Left renal cortex interstitium (tissue), 4 donors: ENCODE results near the gene LRMDA. TPM values are rescaled to one million over a fixed set of nuclear protein-coding genes. Genes with fewer than 3 reads are reported as not detected.
"Not testable (repeated sequence)": the region's sequence is repeated elsewhere in the genome, so short reads cannot be mapped to it uniquely, and the experiment has no call there.

ENCODE experiments used
- DNase-seq, 4 donors: peaks; one replicate each; pipeline ENCODE4 v3.0.0-alpha.2; 2013; ENCODE audit warnings: low read depth in 4 of 4, low spot score in 2 of 4, missing footprints in 1 of 4
- polyA plus RNA-seq, 4 donors: library from polyadenylated mRNA; unstranded; fragments of 120-200 nt; gene quantifications; one replicate each; pipeline ENCODE4 v1.2.1, GENCODE V29; 2013; ENCODE audit not compliant: insufficient read length in 4 of 4

LRMDA gene
- polyA plus RNA-seq, 4 donors, result 15.3 to 23.5 (median 21.1) TPM

GRCh38 chr10:76558996-76559891 is 1127.8 kb downstream of the LRMDA start:
- DNase-seq, result no peak

GRCh38 chr10:76559892-76560220 is 1128.4 kb downstream of the LRMDA start:
- no peak for DNase-seq

- no peak for DNase-seq
Observed at GRCh38 chr10:76560338-76560737, 1128.9 kb downstream of the LRMDA start.

- no peak for DNase-seq
Observed at GRCh38 chr10:76563286-76563685, 1131.9 kb downstream of the LRMDA start.

DNA sequence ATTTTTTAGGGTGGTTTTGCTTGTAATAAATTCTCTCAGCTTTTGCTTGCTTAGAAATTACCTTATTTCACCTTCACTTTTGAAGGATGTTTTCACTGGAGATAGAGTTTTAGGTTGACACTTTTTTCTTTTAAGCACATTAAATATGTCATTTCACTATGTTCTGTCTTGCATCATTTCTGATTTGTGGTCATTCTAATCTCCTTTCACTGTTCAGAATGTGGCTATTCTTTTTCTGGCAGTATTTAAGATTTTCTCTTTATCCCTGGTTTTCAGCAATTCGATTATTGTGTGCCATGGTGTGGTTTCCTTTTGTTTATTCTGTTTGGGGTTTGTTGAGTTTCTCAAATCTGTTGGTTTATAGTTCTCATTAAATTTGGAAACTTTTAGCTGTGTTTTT is 1140.6 kb downstream of the LRMDA start:
- no peak for DNase-seq

GRCh38 chr10:76576276-76576962 is 1145.0 kb downstream of the LRMDA start:
- DNase-seq, result no peak

DNA sequence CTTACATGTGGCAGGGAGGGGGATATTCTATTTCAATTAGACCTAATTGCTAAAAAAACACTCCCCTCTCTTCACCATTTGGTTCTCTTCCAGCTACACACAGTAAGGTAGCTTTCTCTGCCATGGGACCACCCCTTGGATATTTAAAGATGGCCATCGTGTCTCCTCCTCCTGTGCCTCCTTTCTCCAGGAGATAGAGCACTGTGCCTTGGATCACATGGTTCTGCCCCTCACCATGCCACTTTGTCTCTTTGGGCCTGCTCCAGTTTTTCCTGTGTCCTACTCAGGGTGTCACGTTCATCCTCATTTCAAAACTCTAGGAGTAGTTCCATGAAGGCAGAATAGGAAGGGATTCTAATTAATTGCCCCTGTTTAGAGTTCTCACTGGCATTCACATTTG is 1146.0 kb downstream of the LRMDA start:
- DNase-seq, result no peak

DNA sequence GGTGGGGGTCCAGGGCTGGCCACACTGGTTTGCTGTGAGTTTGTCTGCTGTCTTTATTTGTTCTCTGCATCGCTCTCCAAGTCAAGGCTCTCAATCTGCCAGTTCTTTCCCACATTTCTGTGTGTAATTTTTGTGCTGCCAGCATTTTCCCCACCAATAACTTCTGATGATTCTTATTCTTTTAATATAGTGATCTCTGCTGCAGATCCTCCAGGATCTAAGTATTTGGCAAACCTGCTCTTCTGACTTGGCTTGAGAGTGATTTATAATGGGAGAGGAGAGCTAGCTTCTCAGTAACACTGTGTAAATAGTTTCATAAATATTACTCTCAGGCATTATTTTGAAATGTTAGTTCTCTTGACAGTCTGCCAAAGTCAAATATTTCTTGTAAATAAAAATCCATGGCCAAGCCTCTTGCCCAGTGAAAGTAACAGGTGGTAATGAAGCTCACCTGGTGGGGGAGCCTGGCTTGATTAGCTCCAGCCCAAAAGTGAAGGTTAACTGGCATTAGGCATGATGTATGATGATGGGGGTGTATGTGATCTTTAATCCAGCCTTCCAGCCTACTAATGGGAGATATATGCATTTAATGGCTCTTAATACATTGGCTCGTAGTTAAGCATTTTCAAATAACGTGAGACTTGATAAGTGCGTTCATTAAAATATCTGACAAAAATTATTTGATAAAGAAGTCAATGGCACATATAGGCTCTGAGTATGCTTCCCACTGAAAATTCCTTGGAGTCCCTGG is 1150.3 kb downstream of the LRMDA start:
- no peak for DNase-seq

DNA sequence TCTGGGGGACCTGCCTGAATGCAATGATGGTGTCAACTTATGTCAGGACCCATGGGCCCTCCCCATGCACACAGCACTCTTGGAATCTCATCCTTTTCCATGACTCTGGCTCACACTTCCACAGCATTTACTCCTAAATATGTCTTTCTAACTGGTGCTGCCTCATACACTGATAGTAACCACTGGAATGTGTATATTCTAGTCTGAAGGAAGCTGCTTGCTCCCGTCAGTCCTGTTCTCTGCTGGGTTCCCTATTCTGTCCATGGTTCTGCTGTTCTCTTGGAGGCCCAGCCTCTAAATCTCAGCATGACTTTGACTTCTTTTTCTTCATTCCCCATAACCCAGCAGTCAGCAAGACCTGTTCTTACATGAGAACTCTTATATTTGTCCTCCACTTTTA is 1151.1 kb downstream of the LRMDA start:
- DNase-seq, result no peak

DNA sequence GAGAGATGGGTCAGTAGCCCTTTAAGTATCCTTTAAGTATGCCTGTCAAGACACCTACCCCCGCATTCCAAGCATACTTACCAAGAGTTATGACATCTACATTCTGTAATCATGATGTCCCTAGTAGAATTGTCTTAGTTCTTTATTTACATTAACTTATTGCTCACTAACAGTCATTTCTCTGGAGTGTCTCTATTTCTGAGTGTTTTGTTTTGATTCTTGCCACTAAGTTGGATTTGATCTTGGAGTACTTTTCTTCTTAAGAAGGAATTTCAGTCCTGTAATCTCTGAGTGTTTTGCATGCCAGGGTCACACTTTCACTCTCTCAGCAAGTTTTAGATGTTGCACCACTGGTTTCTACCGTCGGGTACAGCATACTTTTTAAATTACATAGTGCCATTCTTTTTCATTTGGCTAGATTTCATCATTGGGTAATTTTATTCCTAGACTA is 1152.3 kb downstream of the LRMDA start:
- peak in 2 of 4 donors; percentile 15 for DNase-seq

DNA sequence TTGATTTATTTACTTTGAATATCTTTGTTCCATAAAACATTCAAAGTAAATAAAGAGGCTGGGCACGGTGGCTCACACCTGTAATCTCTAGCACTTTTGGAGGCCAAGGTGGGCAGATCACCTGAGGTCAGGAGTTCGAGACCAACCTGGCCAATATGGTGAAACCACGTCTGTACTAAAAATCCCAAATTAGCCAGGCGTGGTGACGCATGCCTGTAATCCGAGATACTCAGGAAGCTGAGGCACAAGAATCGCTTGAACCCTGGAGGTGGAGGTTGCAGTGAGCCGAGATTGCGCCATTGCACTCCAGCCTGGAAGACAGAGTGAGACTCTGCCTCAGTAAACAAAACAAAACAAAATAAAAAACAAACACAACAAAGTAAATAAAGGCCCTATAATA is 1153.0 kb downstream of the LRMDA start:
- not testable (repeated sequence) for DNase-seq

Other genes starting within 250 kb of the LRMDA start
- 100 to 1,000 TPM; 189 to 251 (median 217) TPM for gene VDAC2, start 220.8 kb upstream of the LRMDA start, polyA plus RNA-seq
- 10 to 100 TPM in 2 of 4 donors, 1 to 10 TPM in 2; 4.0 to 14.7 (median 11.8) TPM for gene COMTD1, start 195.7 kb upstream of the LRMDA start, polyA plus RNA-seq
- gene ZNF503, start 29.9 kb upstream of the LRMDA start, polyA plus RNA-seq, result 100 to 1,000 TPM in 1 of 4 donors, 10 to 100 TPM in 3; 56.8 to 107 (median 80.1) TPM